OCI-LY7 (cell line): Measurements from ENCODE around the gene TNXB. TPM values are rescaled to one million over a fixed set of nuclear protein-coding genes. Genes with fewer than 3 reads are reported as not detected.
"Not testable (repeated sequence)": the region's sequence is repeated elsewhere in the genome, so short reads cannot be mapped to it uniquely, and the experiment has no call there.

Experiments used
- BruUV-seq: library from RNA; stranded (reverse); fragments of 400-500 nt; replicated peaks from 2 replicates; lab custom pipeline; 2021; lab: Mats Ljungman, UMichigan
- CTCF ChIA-PET: fragments of 300-600 bp; sonication (Branson Sonifier 250); formaldehyde crosslinking; loops from one replicate; lab custom pipeline; 2022; ENCODE audit warnings: antibody characterized with exemption; ENCODE audit not compliant: unreplicated experiment; lab: Charles Lee
- POLR2A ChIA-PET: fragments of 300-600 bp; sonication (Branson Sonifier 250); formaldehyde crosslinking; loops from one replicate; lab custom pipeline; 2022; ENCODE audit warnings: antibody characterized with exemption; lab: Charles Lee
- DNase-seq: peaks from one replicate; pipeline ENCODE4 v3.0.0-alpha.2; 2015; ENCODE audit warnings: low spot score
- H2AFZ ChIP-seq: fragments of 200-600 bp; sonication (generic), shearing (Covaris generic); 2 replicates; pipeline ENCODE4 v1.6.1; 2014; ENCODE audit warnings: mild to moderate bottlenecking, antibody characterized with exemption, low read length, moderate library complexity
- H3K27ac ChIP-seq: fragments of 200-600 bp; sonication (generic); 2 replicates; pipeline ENCODE4 v1.5.1; 2014; ENCODE audit warnings: mixed run types, low read depth, mild to moderate bottlenecking, moderate library complexity, low read length, inconsistent platforms; ENCODE audit not compliant: poor library complexity, severe bottlenecking
- H3K36me3 ChIP-seq: fragments of 200-600 bp; sonication (generic); 2 replicates; pipeline ENCODE4 v1.6.1; 2014; ENCODE audit warnings: mild to moderate bottlenecking, antibody characterized with exemption, low read length, moderate library complexity, mixed read lengths; ENCODE audit not compliant: insufficient read depth
- H3K4me1 ChIP-seq: fragments of 200-600 bp; sonication (generic); 2 replicates; pipeline ENCODE4 v1.5.1; 2014; ENCODE audit warnings: mild to moderate bottlenecking, low read length; ENCODE audit not compliant: insufficient read depth, poor library complexity, severe bottlenecking
- H3K4me2 ChIP-seq: fragments of 200-600 bp; sonication (generic); 2 replicates; pipeline ENCODE4 v1.6.1; 2014; ENCODE audit warnings: mild to moderate bottlenecking, low read length
- H3K4me3 ChIP-seq: fragments of 200-600 bp; sonication (generic); 2 replicates; pipeline ENCODE4 v1.5.1; 2014; ENCODE audit warnings: mild to moderate bottlenecking, low read depth, low read length; ENCODE audit not compliant: poor library complexity, severe bottlenecking
- H3K79me2 ChIP-seq: fragments of 200-600 bp; sonication (generic); 2 replicates; pipeline ENCODE4 v1.6.1; 2016; ENCODE audit warnings: low read depth, mild to moderate bottlenecking, low read length, moderate library complexity, mixed read lengths; ENCODE audit not compliant: insufficient read depth
- H3K9me2 ChIP-seq: fragments of 200-600 bp; sonication (generic); 2 replicates; pipeline ENCODE4 v1.6.1; 2016; ENCODE audit warnings: mild to moderate bottlenecking, low read length, mixed read lengths; ENCODE audit not compliant: insufficient read depth
- H3K9me3 ChIP-seq: fragments of 200-600 bp; sonication (generic); 2 replicates; pipeline ENCODE4 v1.6.1; 2014; ENCODE audit warnings: mild to moderate bottlenecking, mixed run types, low read length, mixed read lengths
- H4K20me1 ChIP-seq: fragments of 200-600 bp; sonication (generic); 2 replicates; pipeline ENCODE4 v1.6.1; 2014; ENCODE audit warnings: mild to moderate bottlenecking, antibody characterized with exemption, low read length, moderate library complexity, mixed read lengths; ENCODE audit not compliant: insufficient read depth
- EZH2phosphoT487 ChIP-seq: fragments of 200-600 bp; sonication (generic); IDR thresholded peaks from 2 replicates; pipeline ENCODE4 v1.6.1; 2018; ENCODE audit warnings: low read depth, borderline replicate concordance, mild to moderate bottlenecking, mixed run types, antibody characterized with exemption, low read length, moderate library complexity, mixed read lengths
- intact Hi-C: fragments of 100-400 bp; cut with micrococcal nuclease; formaldehyde crosslinking; loops from one replicate; pipeline ENCODE4 v1.10.0; 2022; ENCODE audit not compliant: unreplicated experiment
- total RNA-seq, 2 experiments: library from RNA; depleted of rRNA in 1 of 2; stranded (reverse); fragments of >200 nt in 1 of 2; shearing (Covaris generic) in 1 of 2; gene quantifications; 2 replicates each; pipeline ENCODE4 v1.2.3, GENCODE V29; 2014 to 2022
- TF ChIP-seq, protein P1 (sequence below): fragments of 200-600 bp; sonication (generic); conservative IDR thresholded peaks from 2 replicates; pipeline ENCODE4 v1.5.1; 2014; ENCODE audit warnings: mild to moderate bottlenecking, antibody characterized with exemption, low read length, moderate library complexity, mixed read lengths

Gene TNXB
- total RNA-seq, 2 experiments from 2014 or later: 1.7 to 9.2 TPM

DNA sequence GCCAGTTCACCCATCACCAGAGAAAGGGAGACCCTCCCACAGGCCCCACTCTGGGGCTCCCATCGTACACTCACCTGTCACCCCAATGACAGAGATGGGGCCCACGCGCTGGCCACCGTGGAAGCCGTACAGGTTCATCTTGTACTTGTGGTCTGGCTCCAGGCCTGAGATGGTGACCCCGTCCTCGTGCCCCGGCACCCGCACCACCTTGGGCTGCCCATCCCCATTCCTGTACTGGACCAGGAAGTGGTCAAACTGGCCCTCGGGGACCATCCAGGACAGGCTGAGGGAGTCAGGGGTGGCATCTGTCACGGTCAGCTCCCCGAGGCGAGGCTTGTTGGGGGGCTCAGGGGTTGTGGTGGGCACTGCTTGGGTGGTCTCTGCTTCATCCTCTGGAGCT is 55.8 kb downstream of the TNXB start:
- H3K9me3 ChIP-seq, DNase-seq, BruUV-seq, H2AFZ ChIP-seq, H4K20me1 ChIP-seq, H3K4me3 ChIP-seq, H3K27ac ChIP-seq, POLR2A ChIA-PET, CTCF ChIA-PET, H3K36me3 ChIP-seq, H3K79me2 ChIP-seq, H3K4me1 ChIP-seq, intact Hi-C loops, H3K9me2 ChIP-seq, H3K4me2 ChIP-seq: not testable (repeated sequence)

DNA sequence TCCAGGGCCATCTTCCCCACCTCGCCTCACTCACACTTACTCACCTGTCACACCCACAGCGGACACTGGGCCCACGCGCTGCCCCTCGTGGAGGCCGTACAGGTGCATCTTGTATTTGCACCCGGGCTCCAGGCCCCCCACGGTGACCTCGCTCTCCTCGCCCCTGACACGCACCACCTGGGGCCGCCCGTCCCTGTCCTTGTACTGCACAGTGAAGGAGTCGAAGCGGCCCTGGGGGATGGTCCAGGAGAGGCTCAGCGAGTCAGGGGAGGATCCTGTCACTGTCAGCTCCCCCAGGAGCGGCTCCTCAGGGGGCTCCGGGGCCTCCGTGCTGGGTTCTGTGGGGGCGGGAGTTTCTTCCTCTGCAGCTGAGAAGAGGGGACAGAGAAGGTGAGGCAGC is 56.5 kb downstream of the TNXB start:
- H4K20me1 ChIP-seq, H3K4me2 ChIP-seq, H3K4me1 ChIP-seq, POLR2A ChIA-PET, H3K4me3 ChIP-seq, H3K9me3 ChIP-seq, H3K27ac ChIP-seq, BruUV-seq, DNase-seq, H3K36me3 ChIP-seq, CTCF ChIA-PET, H3K79me2 ChIP-seq, H3K9me2 ChIP-seq, H2AFZ ChIP-seq, intact Hi-C loops: not testable (repeated sequence)

DNA sequence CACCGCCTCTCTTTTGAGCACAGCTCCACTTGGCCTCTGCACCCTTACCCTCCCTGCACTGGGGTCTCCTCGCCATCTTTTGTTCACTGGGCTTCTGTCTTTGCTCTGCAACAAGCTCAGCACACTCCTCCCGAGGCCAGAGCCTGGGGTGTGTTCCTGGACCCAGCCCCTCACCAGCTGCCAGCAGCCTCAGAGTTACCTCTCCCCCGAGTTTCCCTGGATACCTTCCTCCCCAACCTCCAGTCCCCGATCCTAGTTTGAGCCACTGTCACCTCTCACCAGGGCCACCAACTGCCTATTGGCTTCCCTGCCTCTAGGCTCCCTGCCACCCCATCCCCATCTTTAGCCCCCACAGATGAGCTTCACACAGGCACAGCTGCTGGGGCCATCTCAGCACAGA is 58.6 kb downstream of the TNXB start:
- H3K36me3 ChIP-seq: no peaks in the 10 kb centered on the region
- no peaks in the 10 kb centered on the region for H4K20me1 ChIP-seq
- no TSS peak for BruUV-seq
- H3K4me1 ChIP-seq: no peaks in the 10 kb centered on the region
- intact Hi-C loops: no loop called here
- H3K4me3 ChIP-seq: no peak overlapping the region
- TF ChIP-seq, protein P1, sequence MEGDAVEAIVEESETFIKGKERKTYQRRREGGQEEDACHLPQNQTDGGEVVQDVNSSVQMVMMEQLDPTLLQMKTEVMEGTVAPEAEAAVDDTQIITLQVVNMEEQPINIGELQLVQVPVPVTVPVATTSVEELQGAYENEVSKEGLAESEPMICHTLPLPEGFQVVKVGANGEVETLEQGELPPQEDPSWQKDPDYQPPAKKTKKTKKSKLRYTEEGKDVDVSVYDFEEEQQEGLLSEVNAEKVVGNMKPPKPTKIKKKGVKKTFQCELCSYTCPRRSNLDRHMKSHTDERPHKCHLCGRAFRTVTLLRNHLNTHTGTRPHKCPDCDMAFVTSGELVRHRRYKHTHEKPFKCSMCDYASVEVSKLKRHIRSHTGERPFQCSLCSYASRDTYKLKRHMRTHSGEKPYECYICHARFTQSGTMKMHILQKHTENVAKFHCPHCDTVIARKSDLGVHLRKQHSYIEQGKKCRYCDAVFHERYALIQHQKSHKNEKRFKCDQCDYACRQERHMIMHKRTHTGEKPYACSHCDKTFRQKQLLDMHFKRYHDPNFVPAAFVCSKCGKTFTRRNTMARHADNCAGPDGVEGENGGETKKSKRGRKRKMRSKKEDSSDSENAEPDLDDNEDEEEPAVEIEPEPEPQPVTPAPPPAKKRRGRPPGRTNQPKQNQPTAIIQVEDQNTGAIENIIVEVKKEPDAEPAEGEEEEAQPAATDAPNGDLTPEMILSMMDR: no peak
- TF ChIP-seq EZH2phosphoT487: no peak
- no peak for DNase-seq
- ChIA-PET CTCF (no interaction called here), POLR2A (no interaction called here)
- no peaks in the 10 kb centered on the region for H3K9me2 ChIP-seq
- no peaks in the 10 kb centered on the region for H3K79me2 ChIP-seq
- H3K9me3 ChIP-seq: no peaks in the 10 kb centered on the region
- no peak overlapping the region for H3K27ac ChIP-seq
- H3K4me2 ChIP-seq: no peak overlapping the region
- no peak overlapping the region for H2AFZ ChIP-seq

DNA sequence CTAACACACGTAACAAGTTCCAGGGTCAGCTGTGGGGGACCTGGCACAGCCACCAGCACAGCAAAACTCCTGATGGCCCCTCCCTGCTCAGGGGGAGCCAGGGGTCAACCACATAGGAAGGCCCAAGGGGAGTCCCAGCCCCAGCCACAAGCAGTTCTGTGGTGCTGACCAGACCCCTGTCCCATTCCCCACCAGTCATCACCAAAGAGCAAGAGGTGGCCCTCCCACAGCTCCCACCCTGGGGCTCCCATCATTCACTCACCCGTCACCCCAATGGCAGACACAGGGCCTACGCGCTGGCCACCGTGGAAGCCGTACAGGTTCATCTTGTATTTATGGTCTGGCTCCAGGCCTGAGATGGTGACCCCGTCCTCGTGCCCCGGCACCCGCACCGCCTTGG is 59.4 kb downstream of the TNXB start:
- CTCF ChIA-PET: interaction anchor here (0.6 kb wide), 1 partner anchor 356 kb away, joined by 3 read pairs; no protein-coding TSS in a partner anchor
- H4K20me1 ChIP-seq, intact Hi-C loops, H3K9me2 ChIP-seq, H2AFZ ChIP-seq, POLR2A ChIA-PET, H3K27ac ChIP-seq, H3K4me1 ChIP-seq, H3K4me3 ChIP-seq, BruUV-seq, H3K9me3 ChIP-seq, H3K36me3 ChIP-seq, H3K4me2 ChIP-seq, DNase-seq, H3K79me2 ChIP-seq: not testable (repeated sequence)

DNA sequence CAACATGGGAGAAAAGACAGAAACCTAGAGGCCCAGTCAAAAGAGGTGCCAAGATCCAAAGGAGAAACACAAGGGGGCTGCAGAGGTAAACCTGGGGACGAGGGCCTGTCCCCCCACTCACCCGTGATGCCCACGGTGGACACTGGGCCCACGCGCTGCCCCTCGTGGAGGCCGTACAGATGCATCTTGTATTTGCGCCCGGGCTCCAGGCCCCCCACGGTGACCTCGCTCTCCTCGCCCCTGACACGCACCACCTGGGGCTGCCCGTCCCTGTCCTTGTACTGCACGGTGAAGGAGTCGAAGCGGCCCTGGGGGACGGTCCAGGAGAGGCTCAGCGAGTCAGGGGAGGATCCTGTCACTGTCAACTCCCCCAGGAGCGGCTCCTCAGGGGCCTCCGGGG is 60.0 kb downstream of the TNXB start:
- H4K20me1 ChIP-seq, DNase-seq, H3K4me1 ChIP-seq, CTCF ChIA-PET, H2AFZ ChIP-seq, H3K4me2 ChIP-seq, H3K36me3 ChIP-seq, H3K79me2 ChIP-seq, H3K9me2 ChIP-seq, H3K9me3 ChIP-seq, H3K4me3 ChIP-seq, intact Hi-C loops, BruUV-seq, H3K27ac ChIP-seq, POLR2A ChIA-PET: not testable (repeated sequence)
